HG02943 (cell line): ENCODE measurements around the gene SLC9A9.

ENCODE experiments used
- ATAC-seq: cut with Tn5 transposase; IDR thresholded peaks from one replicate; pipeline ENCODE4 v1.9.1; 2021; ENCODE audit warnings: mild to moderate bottlenecking, low read depth, moderate library complexity; ENCODE audit not compliant: unreplicated experiment

Gene SLC9A9

GRCh38 chr3:143278721-143279120 lies 569.5 kb downstream of the SLC9A9 start:
- ATAC-seq, result no peak

DNA sequence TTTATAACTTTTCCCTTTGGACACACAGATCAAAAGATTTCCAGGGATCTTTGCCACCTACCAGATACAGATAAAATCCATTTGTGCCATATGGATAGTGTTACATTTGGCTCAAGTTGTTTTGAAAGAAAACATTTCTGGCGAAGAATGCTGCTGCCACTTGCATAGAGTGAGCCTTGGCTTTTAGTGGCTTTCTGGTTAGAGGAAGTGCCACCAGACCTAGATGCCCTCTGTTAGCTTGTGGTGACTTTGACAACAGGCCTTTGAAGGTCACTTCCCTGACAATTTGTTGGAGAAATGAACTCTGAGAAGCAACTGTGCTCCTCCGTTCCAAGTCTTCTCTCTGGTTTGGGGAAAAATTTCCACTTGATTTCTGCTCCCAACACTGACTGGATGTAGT lies 570.7 kb downstream of the SLC9A9 start:
- no peak for ATAC-seq

GRCh38 chr3:143276592-143276991 lies 571.7 kb downstream of the SLC9A9 start:
- ATAC-seq, result no peak

DNA sequence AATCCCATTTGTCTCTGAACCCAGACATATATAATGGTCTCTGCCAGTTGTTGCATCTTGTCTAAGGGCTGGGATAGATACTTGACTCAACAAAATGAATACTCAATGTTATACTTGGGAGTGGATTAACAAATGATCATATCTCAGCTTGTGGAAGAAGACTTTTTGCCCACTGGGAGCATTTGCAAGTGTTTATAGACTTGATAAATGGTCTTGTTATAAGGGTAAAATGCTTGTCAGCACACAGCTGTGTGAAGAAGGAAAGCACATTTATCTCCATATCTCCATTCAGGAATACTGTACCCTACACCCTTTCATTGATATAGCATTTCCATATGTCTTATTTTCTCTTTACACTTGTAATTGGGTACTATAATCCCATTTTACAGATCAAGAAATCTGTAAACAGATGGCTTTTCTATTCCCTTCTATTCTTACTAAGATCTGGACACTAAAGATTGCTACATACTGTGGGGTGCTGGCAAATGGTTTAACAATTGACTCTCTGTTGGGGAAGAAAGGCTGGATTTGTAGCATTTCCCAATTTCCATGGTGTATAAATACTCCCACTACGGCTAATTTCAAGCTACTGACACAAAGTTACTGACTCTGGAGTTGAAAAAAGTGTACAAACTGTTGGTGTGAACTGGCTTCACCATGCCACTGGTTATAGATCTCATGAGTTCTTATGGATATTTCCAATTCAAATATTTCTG lies 574.1 kb downstream of the SLC9A9 start:
- no peak for ATAC-seq

DNA sequence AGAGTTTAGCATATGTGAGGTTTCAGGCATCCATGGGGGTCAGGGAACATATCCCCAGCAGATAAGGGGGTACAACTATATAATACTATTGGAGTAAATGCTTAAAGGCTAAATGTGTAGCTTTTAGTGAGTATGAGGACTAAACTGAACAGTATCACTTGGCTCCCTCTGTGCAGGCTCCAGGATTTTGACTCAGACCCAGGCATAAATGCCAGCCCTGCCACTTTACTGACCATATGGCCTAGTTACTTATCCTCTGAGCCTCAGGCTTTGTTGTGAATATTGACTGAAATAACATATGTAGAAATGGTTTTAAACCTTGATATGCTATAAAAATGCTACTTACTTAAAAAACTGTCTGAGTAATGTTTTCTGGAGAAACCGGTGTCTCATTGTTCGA lies 577.1 kb downstream of the SLC9A9 start:
- ATAC-seq, result no peak

DNA sequence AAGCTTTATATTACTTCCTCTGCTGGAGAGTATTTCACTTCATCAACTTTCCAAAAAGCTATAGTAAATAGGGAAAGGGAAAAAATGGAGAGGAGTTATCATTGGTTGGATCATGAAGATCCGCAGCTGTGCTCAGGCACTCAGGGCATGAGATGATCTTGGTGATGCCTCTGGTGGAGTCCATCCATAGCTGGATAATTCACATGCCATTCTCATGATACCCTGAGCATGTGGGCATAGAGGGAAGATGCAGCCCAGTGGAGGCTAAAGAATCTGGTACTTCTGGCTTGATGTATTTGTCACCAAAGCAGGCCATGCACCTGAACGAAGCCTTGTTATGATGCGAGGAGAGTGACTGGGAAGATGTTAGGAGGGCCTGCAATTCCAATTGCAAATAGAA lies 578.5 kb downstream of the SLC9A9 start:
- ATAC-seq, result no peak

GRCh38 chr3:143267989-143268388 lies 580.3 kb downstream of the SLC9A9 start:
- ATAC-seq, result no peak

DNA sequence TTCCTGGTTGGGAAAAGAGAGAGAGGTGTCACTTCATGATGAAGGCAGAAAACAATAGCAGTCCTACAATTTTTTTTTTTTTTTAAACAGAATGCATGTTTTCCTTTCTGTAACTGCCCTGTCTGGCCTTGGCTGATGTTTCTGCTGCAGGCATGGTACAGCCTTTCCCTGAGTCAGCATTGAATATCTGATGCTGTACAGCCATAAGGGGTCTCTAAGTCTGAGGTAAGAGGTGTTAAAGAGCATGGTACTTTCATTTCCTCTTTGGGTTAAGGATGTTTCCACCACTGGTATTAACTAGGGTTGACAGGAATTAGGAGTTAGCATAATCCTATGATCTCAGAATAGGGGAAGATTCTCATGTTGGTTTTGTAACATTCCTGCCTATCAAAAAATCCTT lies 581.3 kb downstream of the SLC9A9 start:
- peak; percentile 66 for ATAC-seq

DNA sequence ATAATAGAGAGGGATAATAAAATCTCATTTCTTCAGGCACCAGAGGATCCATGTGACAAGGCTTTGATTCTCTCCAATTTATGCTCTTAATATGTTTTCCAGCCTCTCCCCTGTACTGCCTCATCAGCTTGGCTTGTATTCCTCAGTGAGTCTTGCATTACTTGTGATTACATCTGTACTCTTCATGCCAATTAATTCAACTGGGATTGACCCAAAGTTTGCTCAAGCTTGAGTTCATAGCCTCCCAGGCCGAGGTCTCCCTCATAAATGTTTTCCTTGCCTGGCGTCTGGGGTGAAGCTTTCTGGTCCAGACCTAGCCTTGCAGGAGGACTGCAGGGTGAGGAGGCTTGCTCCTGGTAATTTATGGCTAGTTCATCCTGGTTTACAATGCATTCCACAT lies 581.8 kb downstream of the SLC9A9 start:
- no peak for ATAC-seq

- ATAC-seq, result no peak
Observed at GRCh38 chr3:143265501-143266070, 582.7 kb downstream of the SLC9A9 start.

GRCh38 chr3:143263852-143264513 lies 584.3 kb downstream of the SLC9A9 start:
- no peak for ATAC-seq

DNA sequence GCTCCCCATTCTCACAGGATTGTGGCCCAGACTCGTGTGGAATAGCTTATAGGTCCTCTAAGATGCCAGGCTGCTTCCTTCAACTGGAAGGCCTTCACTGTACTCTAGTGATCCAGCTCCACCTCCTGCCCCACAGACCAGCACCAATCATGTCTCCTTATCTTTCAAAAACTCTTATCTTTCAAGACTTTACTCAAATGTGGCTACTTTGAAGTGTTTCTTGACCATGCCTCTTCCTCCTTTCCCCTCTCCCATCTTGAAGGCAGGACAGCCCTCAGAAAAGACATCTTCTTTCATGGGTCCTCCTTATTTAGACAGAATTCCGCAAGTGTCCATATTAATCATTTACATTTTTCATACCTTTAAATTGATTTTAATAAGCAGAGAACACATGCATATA lies 586.4 kb downstream of the SLC9A9 start:
- no peak for ATAC-seq

GRCh38 chr3:143258692-143259091 lies 589.6 kb downstream of the SLC9A9 start:
- ATAC-seq, result no peak

DNA sequence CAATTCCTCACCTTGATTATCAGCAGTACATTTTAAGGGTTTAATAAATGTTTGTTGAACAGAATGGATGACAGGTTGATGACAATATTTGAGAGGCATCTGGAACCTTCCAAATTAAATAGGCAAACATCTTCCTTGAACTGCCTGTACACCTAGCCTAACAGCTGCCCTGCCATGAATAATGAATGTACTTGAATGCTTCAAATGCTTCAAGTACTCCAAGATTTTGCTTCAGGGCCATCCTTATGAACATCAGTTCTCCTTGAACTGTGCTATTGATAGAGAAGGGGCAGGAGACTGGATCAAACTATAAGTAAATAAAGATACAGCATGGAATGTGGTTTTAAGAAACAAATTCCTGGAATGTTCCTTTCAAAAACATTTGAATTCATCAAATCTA lies 591.9 kb downstream of the SLC9A9 start:
- no peak for ATAC-seq

- no peak for ATAC-seq
Observed at GRCh38 chr3:143255739-143256138, 592.5 kb downstream of the SLC9A9 start.

DNA sequence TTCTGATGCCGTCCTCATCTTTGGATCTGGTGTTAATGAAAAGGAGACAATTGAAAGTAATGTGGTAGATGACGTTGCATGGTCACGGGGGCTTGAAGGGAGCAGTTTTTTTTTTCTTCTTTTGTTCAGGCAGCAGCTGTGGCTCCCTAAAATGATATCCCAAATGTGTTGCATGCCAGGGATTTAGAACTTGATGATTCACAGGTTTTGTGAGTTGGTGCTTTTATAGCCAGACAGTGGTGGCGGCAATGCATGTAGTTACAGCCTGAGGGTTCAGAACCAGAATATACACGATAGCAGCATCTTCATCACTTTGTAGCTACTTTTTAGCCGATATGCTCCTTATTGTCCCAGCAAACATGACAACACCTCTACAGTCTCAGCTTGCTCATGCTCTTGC lies 595.3 kb downstream of the SLC9A9 start:
- no peak for ATAC-seq

DNA sequence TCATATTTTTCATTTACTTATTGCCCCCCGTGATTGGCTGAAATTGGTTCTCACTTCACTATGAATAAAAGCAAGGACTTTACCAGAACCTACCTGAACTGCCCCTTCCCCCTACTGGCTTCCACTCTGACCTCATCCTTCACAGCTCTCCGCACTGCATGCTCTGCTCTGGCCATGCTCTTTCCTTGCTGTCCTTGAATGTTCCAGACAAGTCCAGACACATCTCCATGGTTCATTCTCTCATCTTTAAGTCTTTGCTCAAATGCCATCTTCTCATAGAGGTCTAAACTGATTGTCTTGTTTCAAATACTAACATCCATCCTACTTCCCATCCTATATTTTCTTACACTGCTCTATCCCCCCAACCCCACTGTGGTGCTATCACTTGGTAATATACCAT lies 599.3 kb downstream of the SLC9A9 start:
- no peak for ATAC-seq

GRCh38 chr3:143247073-143247472 lies 601.2 kb downstream of the SLC9A9 start:
- no peak for ATAC-seq

DNA sequence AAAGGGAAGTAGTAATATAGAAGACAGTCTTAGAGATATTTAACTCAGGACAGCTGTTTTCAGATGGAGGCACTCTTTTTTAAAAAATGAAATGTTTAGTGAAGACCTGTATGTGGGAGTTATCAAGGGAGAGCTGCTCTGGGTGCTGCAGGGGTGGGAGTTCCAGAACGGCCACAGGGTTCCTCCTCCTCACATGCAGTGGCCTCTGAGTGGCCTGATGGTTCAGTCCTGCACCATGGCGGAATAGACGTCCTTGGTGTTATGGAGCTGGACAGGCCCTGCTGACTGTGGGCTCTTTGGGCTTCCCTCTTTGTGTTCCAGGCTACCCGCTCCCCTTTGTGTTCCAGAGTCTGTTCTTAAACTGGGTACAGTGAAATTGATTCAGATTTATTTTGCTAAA lies 602.6 kb downstream of the SLC9A9 start:
- no peak for ATAC-seq

- ATAC-seq, result no peak
Observed at GRCh38 chr3:143244516-143245063, 603.7 kb downstream of the SLC9A9 start.

DNA sequence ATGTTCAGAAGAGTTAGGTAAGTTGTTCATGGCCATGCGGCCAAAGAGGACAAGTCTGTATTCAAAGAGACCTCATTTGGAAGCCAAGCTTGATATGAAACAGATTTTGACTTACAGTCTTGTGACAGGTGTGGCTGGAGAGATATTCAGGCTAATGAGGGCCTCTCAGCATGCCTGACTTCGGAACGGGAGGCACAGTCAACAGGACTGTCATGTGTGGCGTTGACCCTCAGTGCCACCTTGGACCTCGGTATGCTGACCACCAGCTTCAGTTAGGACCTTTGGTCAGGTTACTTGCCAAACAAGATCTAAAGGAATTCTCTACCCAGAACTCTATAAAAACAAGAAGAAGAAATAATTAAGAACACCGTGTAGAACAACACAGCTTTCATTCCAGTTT lies 604.6 kb downstream of the SLC9A9 start:
- no peak for ATAC-seq

- no peak for ATAC-seq
Observed at GRCh38 chr3:143242691-143243090, 605.6 kb downstream of the SLC9A9 start.
